Heart left ventricle (tissue), 13 donors: Measurements from ENCODE around the gene RMND5B.

Source experiments
- CTCF ChIP-seq, 12 donors: fragments of 200-600 bp; sonication (generic) in 4 of 12; IDR thresholded peaks; one replicate each; pipeline versions ENCODE4 v1.5.0 to v1.8.0; 2018 to 2022; ENCODE audit warnings: antibody characterized with exemption in 12 of 12, mild to moderate bottlenecking in 5 of 12
- POLR2A ChIP-seq, 2 donors: fragments of 450-650 bp; IDR thresholded peaks; one replicate each; pipeline ENCODE4 v1.6.1; 2017; ENCODE audit warnings: antibody characterized with exemption in 2 of 2, mild to moderate bottlenecking in 2 of 2, moderate library complexity in 2 of 2
- donor health status: ischemic (EF 13 %, LVEDD 7.1; RV severe dilation, severe dysfunction).
- donor health status: DM: no; HTN: yes; CAD: no.
- donor health status: DM: no; HTN: no; CAD: no.
- donor health status: ischemic (EF 25% LVEDD 6.9; RV normal size, moderate dysfunction).
- donor health status: ischemic (EF 25% LVEDD 5.7; RV mildly dilated, moderate dysfunction).
- donor health status: ischemic (EF 35%, LVEDD 5.7; RV mildly dilated, moderate dysfunction).
- donor health status: nonischemic (EF 11% LVEDD 7.7; RV severe dilation, severe dysfunction).
- donor health status: DM: yes; HTN: yes; CAD: no.
- donor health status: PGD.
- donor health status: ischemic (EF 29% LVEDD 5.4; RV normal size, mild dysfunction).
- donor health status: nonischemic (EF 23%, LVEDD 6.1; RV moderate dilation, normal function).

GRCh38 chr5:178081571-178082243 lies 49.1 kb upstream of the RMND5B start:
- TF ChIP-seq POLR2A (IDR thresholded peaks at IDR 0.05) (no peak), CTCF (IDR thresholded peaks at IDR 0.05) (no peak)
